Parathyroid adenoma (tissue), 2 donors: ENCODE results near the gene LYSET.
"Not testable (repeated sequence)": the region's sequence is repeated elsewhere in the genome, so short reads cannot be mapped to it uniquely, and the experiment has no call there.

ENCODE experiments used
- H2AFZ ChIP-seq: fragments of 300-600 bp; sonication (generic); one replicate; pipeline ENCODE4 v1.7.0; 2017; ENCODE audit warnings: antibody characterized with exemption, mild to moderate bottlenecking
- H3K27ac ChIP-seq: fragments of 300-600 bp; sonication (generic); one replicate; pipeline ENCODE4 v1.7.0; 2017
- H3K27me3 ChIP-seq: fragments of 300-600 bp; sonication (generic); one replicate; pipeline ENCODE4 v1.7.0; 2017; ENCODE audit warnings: low read length; ENCODE audit not compliant: control insufficient read depth, insufficient read depth
- H3K36me3 ChIP-seq: fragments of 300-600 bp; sonication (generic); one replicate; pipeline ENCODE4 v1.7.0; 2017; ENCODE audit warnings: low read length; ENCODE audit not compliant: control insufficient read depth, insufficient read depth
- H3K4me1 ChIP-seq: fragments of 300-600 bp; sonication (generic); one replicate; pipeline ENCODE4 v1.7.0; 2017; ENCODE audit warnings: control low read depth
- H3K4me2 ChIP-seq: fragments of 300-600 bp; sonication (generic); one replicate; pipeline ENCODE4 v1.7.0; 2017; ENCODE audit warnings: low read length
- H3K4me3 ChIP-seq: fragments of 300-600 bp; sonication (generic); one replicate; pipeline ENCODE4 v1.7.0; 2017; ENCODE audit warnings: low read depth, low read length
- H3K79me2 ChIP-seq: fragments of 300-600 bp; sonication (generic); one replicate; pipeline ENCODE4 v1.7.0; 2017; ENCODE audit warnings: control low read depth
- H3K9ac ChIP-seq: fragments of 300-600 bp; sonication (generic); one replicate; pipeline ENCODE4 v1.7.0; 2017; ENCODE audit warnings: mild to moderate bottlenecking
- H3K9me3 ChIP-seq: fragments of 300-600 bp; sonication (generic); one replicate; pipeline ENCODE4 v1.7.0; 2017; ENCODE audit warnings: low read length; ENCODE audit not compliant: control insufficient read depth
- CTCF ChIP-seq: fragments of 300-600 bp; sonication (generic); IDR thresholded peaks from one replicate; pipeline ENCODE4 v1.7.0; 2017; ENCODE audit warnings: antibody characterized with exemption, mild to moderate bottlenecking
- donor health status: primary hyperparathyroidism.

The LYSET gene

GRCh38 chr14:93184391-93185348, at the start of gene LYSET, which contains the start of gene MOAP1:
Gene LYSET, plus strand, starts transcription at chr14:93185317. Its CDS starts 89 bp downstream, at chr14:93185406.
Gene MOAP1, minus strand, starts transcription at chr14:93184897. Its CDS starts 655 bp downstream, at chr14:93184242.
- peaks cover 6% of the 10 kb centered on the region for H3K4me1 ChIP-seq
- no peaks in the 10 kb centered on the region for H3K36me3 ChIP-seq
- H3K27me3 ChIP-seq, result no peaks in the 10 kb centered on the region
- peak within 1 kb of the TSS; percentile 96 for H3K4me3 ChIP-seq
- peak within 1 kb of the TSS; percentile 93 for H3K27ac ChIP-seq
- H3K79me2 ChIP-seq, result peaks cover 2% of the 10 kb centered on the region
- H3K9ac ChIP-seq, result peak within 1 kb of the TSS; percentile 64
- no peaks in the 10 kb centered on the region for H3K9me3 ChIP-seq
- H3K4me2 ChIP-seq, result peak within 1 kb of the TSS; percentile 95
- peak within 1 kb of the TSS; percentile 96 for H2AFZ ChIP-seq
- TF ChIP-seq CTCF, result peak; percentile 39

- Histone ChIP-seq H3K9ac (no peak overlapping the region), H3K27me3 (no peaks in the 10 kb centered on the region), H3K4me2 (no peak overlapping the region), H3K4me1 (peaks cover 1% of the 10 kb centered on the region), H3K27ac (no peak overlapping the region), H3K36me3 (no peaks in the 10 kb centered on the region), H3K4me3 (no peak overlapping the region), H3K9me3 (no peaks in the 10 kb centered on the region), H3K79me2 (no peaks in the 10 kb centered on the region), H2AFZ (no peak overlapping the region)
- TF ChIP-seq CTCF, result no peak
These were observed 49.7 kb upstream of the LYSET start for GRCh38 chr14:93135399-93135798.

- no peaks in the 10 kb centered on the region for H3K4me1 ChIP-seq
- H3K9ac ChIP-seq, result no peak overlapping the region
- H2AFZ ChIP-seq, result no peak overlapping the region
- no peaks in the 10 kb centered on the region for H3K9me3 ChIP-seq
- TF ChIP-seq CTCF, result no peak
- H3K4me3 ChIP-seq, result no peak overlapping the region
- no peaks in the 10 kb centered on the region for H3K79me2 ChIP-seq
- no peak overlapping the region for H3K4me2 ChIP-seq
- no peak overlapping the region for H3K27ac ChIP-seq
- no peaks in the 10 kb centered on the region for H3K27me3 ChIP-seq
- H3K36me3 ChIP-seq, result no peaks in the 10 kb centered on the region
These were observed 49.1 kb upstream of the LYSET start for GRCh38 chr14:93136009-93136408.

GRCh38 chr14:93136508-93136907, 48.6 kb upstream of the LYSET start:
- H3K79me2 ChIP-seq, H3K4me1 ChIP-seq, H3K4me3 ChIP-seq, H3K9me3 ChIP-seq, H3K36me3 ChIP-seq, H3K4me2 ChIP-seq, H3K9ac ChIP-seq, H3K27ac ChIP-seq, H3K27me3 ChIP-seq, H2AFZ ChIP-seq: not testable (repeated sequence)

- no peak overlapping the region for H3K4me3 ChIP-seq
- no peaks in the 10 kb centered on the region for H3K9me3 ChIP-seq
- H2AFZ ChIP-seq, result no peak overlapping the region
- no peaks in the 10 kb centered on the region for H3K27me3 ChIP-seq
- no peak overlapping the region for H3K9ac ChIP-seq
- no peaks in the 10 kb centered on the region for H3K36me3 ChIP-seq
- no peak overlapping the region for H3K27ac ChIP-seq
- TF ChIP-seq CTCF, result no peak
- H3K4me1 ChIP-seq, result no peaks in the 10 kb centered on the region
- H3K4me2 ChIP-seq, result no peak overlapping the region
- no peaks in the 10 kb centered on the region for H3K79me2 ChIP-seq
These were observed 47.3 kb upstream of the LYSET start for GRCh38 chr14:93137864-93138263.
